T-cell (primary cell): Measurements from ENCODE around the gene ACP1. TPM values are rescaled to one million over a fixed set of nuclear protein-coding genes. Genes with fewer than 3 reads are reported as not detected.
"Not testable (repeated sequence)": the region's sequence is repeated elsewhere in the genome, so short reads cannot be mapped to it uniquely, and the experiment has no call there.

Source experiments
- ATAC-seq, 4 experiments: fragments of 200-7000 bp in 3 of 4; fragments of 150-1000 bp in 1 of 4; cut with Tn5 transposase; replicated peaks in 1 of 4; 1 replicate in 3 of 4; 2 replicates in 1 of 4; pipeline ENCODE4 v1.10.0; 2021; ENCODE audit warnings: moderate library complexity in 3 of 4, mild to moderate bottlenecking in 2 of 4, moderate number of reproducible peaks in 1 of 4
- CTCF ChIA-PET, 2 donors: fragments of 300-600 bp; sonication (Branson Sonifier 250); formaldehyde crosslinking; loops; one replicate each; lab custom pipeline; 2022; ENCODE audit warnings: antibody characterized with exemption in 2 of 2; lab: Charles Lee
- POLR2A ChIA-PET, 2 donors: fragments of 300-600 bp; sonication (Branson Sonifier 250); formaldehyde crosslinking; loops; one replicate each; lab custom pipeline; 2022; ENCODE audit warnings: antibody characterized with exemption in 2 of 2; lab: Charles Lee
- DNase-seq, 35 experiments: peaks; one replicate each; pipeline versions ENCODE4 v3.0.0 to v3.0.0-alpha.2; 2013 to 2023
- H3K27ac ChIP-seq: one replicate; pipeline ENCODE4 v1.5.1; 2013; ENCODE audit warnings: low read length
- H3K27me3 ChIP-seq, 2 experiments: replicated peaks in 1 of 2; 1 replicate in 1 of 2; 2 replicates in 1 of 2; pipeline versions ENCODE4 v1.6.1 to v1.7.0; 2013; ENCODE audit warnings: low read length in 1 of 2, mixed read lengths in 1 of 2; ENCODE audit not compliant: control insufficient read depth in 2 of 2, insufficient read depth in 2 of 2; ENCODE audit errors: extremely low read depth in 1 of 2
- H3K36me3 ChIP-seq, 2 donors: 1 replicate in 1 of 2; 2 replicates in 1 of 2; pipeline versions ENCODE4 v1.6.1 to v1.7.0; 2013; ENCODE audit warnings: low read length in 1 of 2; ENCODE audit not compliant: control insufficient read depth in 2 of 2, insufficient read depth in 1 of 2; ENCODE audit errors: extremely low read depth in 1 of 2
- H3K4me1 ChIP-seq, 2 experiments: 1 replicate in 1 of 2; 2 replicates in 1 of 2; pipeline versions ENCODE4 v1.6.1 to v1.7.0; 2013; ENCODE audit warnings: low read length in 2 of 2, mixed read lengths in 1 of 2; ENCODE audit not compliant: insufficient read depth in 2 of 2, control insufficient read depth in 1 of 2; ENCODE audit errors: extremely low read depth in 1 of 2
- H3K4me3 ChIP-seq, 2 donors: 1 replicate in 1 of 2; 2 replicates in 1 of 2; pipeline versions ENCODE4 v1.5.1 to v1.7.0; 2013; ENCODE audit warnings: mild to moderate bottlenecking in 2 of 2, low read length in 1 of 2, moderate library complexity in 1 of 2; ENCODE audit not compliant: control insufficient read depth in 1 of 2; ENCODE audit errors: extremely low read depth in 1 of 2
- H3K9me3 ChIP-seq: 2 replicates; pipeline ENCODE4 v1.7.0; 2013
- H3K27ac Mint-ChIP-seq, 2 donors: one replicate each; pipeline ENCODE4 v1.8.0; 2020 to 2021; ENCODE audit warnings: mild to moderate bottlenecking in 2 of 2, mixed read lengths in 2 of 2
- H3K27me3 Mint-ChIP-seq, 2 donors: one replicate each; pipeline ENCODE4 v1.8.0; 2021 to 2022; ENCODE audit warnings: mixed read lengths in 2 of 2
- H3K36me3 Mint-ChIP-seq: one replicate; pipeline ENCODE4 v1.8.0; 2021; ENCODE audit warnings: mixed read lengths
- H3K4me1 Mint-ChIP-seq, 3 donors: one replicate each; pipeline ENCODE4 v1.8.0; 2020 to 2022; ENCODE audit warnings: mixed read lengths in 3 of 3, mild to moderate bottlenecking in 1 of 3
- H3K4me3 Mint-ChIP-seq, 3 donors: one replicate each; pipeline ENCODE4 v1.8.0; 2020 to 2022; ENCODE audit warnings: mild to moderate bottlenecking in 3 of 3, mixed read lengths in 3 of 3, moderate library complexity in 3 of 3
- H3K9me3 Mint-ChIP-seq, 3 donors: one replicate each; pipeline ENCODE4 v1.8.0; 2020 to 2022; ENCODE audit warnings: mixed read lengths in 3 of 3
- WGBS: methylation state at CpG from one replicate; pipeline ENCODE4 v1.1.5; 2013; ENCODE audit warnings: missing lambda C conversion rate; ENCODE audit not compliant: insufficient coverage; 5-methylcytosine and 5-hydroxymethylcytosine counted together
- total RNA-seq, 35 experiments: library from RNA in 6 of 35; stranded (reverse) in 6 of 35; fragments of 120-200 nt in 1 of 35; gene quantifications; one replicate each; pipeline versions ENCODE4 v1.2.1 to v1.2.4 and lab custom pipeline; 2013 to 2026

Gene ACP1
- total RNA-seq, 5 donors from 2014 or later (not counting 1 experiment from before 2014, with no cell fraction given), result 70.0 to 88.4 (median 85.5) TPM

- Mint-ChIP-seq H3K27ac (no peak overlapping the region), H3K36me3 (no peaks in the 10 kb centered on the region), H3K4me1 (no peaks in the 10 kb centered on the region), H3K9me3 (no peaks in the 10 kb centered on the region), H3K4me3 (no peak overlapping the region), H3K27me3 (peaks cover 2 to 11% of the 10 kb centered on the region in 2 donors)
- peaks cover 2 to 6% of the 10 kb centered on the region in 2 experiments for H3K27me3 ChIP-seq
- H3K36me3 ChIP-seq, result no peaks in the 10 kb centered on the region
- DNase-seq (no peak), ATAC-seq (no peak)
- no peaks in the 10 kb centered on the region for H3K4me1 ChIP-seq
- no peak overlapping the region for H3K4me3 ChIP-seq
- no peaks in the 10 kb centered on the region for H3K9me3 ChIP-seq
- WGBS, result 83% methylated on average over 7 of the region's 13 CpGs
- ChIA-PET CTCF (no interaction called here), POLR2A (no interaction called here)
- H3K27ac ChIP-seq, result no peak overlapping the region
Observed at GRCh38 chr2:309148-309953, 44.6 kb downstream of the ACP1 start.

- no peak overlapping the region for H3K27ac ChIP-seq
- H3K9me3 Mint-ChIP-seq, result no peaks in the 10 kb centered on the region
- ATAC-seq (no peak), DNase-seq (no peak)
- no peak overlapping the region for H3K27ac Mint-ChIP-seq
- peaks cover 2 to 13% of the 10 kb centered on the region in 2 experiments for H3K27me3 ChIP-seq
- peaks cover 2 to 11% of the 10 kb centered on the region in 2 donors for H3K27me3 Mint-ChIP-seq
- no peaks in the 10 kb centered on the region for H3K36me3 Mint-ChIP-seq
- no peaks in the 10 kb centered on the region for H3K4me1 Mint-ChIP-seq
- H3K4me3 ChIP-seq, result no peak overlapping the region
- no peaks in the 10 kb centered on the region for H3K9me3 ChIP-seq
- no peaks in the 10 kb centered on the region for H3K4me1 ChIP-seq
- ChIA-PET CTCF (no interaction called here), POLR2A (no interaction called here)
- no peak overlapping the region for H3K4me3 Mint-ChIP-seq
- H3K36me3 ChIP-seq, result no peaks in the 10 kb centered on the region
- no CpG with 5 or more reads among the region's 10 CpGs for WGBS
Observed at GRCh38 chr2:309954-310510, 45.3 kb downstream of the ACP1 start.

GRCh38 chr2:310994-311393 is 46.2 kb downstream of the ACP1 start:
- H3K27me3 ChIP-seq, result peaks cover 0 to 21% of the 10 kb centered on the region in 2 experiments
- Mint-ChIP-seq H3K4me1 (no peaks in the 10 kb centered on the region), H3K36me3 (no peaks in the 10 kb centered on the region), H3K27me3 (peaks cover 5 to 7% of the 10 kb centered on the region in 2 donors), H3K9me3 (no peaks in the 10 kb centered on the region), H3K4me3 (no peak overlapping the region), H3K27ac (no peak overlapping the region)
- POLR2A ChIA-PET, result no interaction called here
- ATAC-seq, result no peak
- CTCF ChIA-PET, result no interaction called here
- no peak overlapping the region for H3K27ac ChIP-seq
- no peak overlapping the region for H3K4me3 ChIP-seq
- no peaks in the 10 kb centered on the region for H3K4me1 ChIP-seq
- H3K9me3 ChIP-seq, result no peaks in the 10 kb centered on the region
- 80% methylated on average over 1 of the region's 5 CpGs for WGBS
- H3K36me3 ChIP-seq, result no peaks in the 10 kb centered on the region
- no peak for DNase-seq

GRCh38 chr2:313991-314390 is 49.2 kb downstream of the ACP1 start:
- POLR2A ChIA-PET, result no interaction called here
- CTCF ChIA-PET, result no interaction called here
- ATAC-seq (no peak), DNase-seq (no peak)
- H3K9me3 ChIP-seq, result no peaks in the 10 kb centered on the region
- peaks cover 5 to 7% of the 10 kb centered on the region in 2 donors for H3K27me3 Mint-ChIP-seq
- H3K27me3 ChIP-seq, result peaks cover 0 to 23% of the 10 kb centered on the region in 2 experiments
- H3K27ac Mint-ChIP-seq, result no peak overlapping the region
- peaks cover 0 to 19% of the 10 kb centered on the region in 2 experiments for H3K4me1 ChIP-seq
- 81% methylated on average over 9 of the region's 14 CpGs for WGBS
- no peaks in the 10 kb centered on the region for H3K36me3 Mint-ChIP-seq
- H3K4me3 Mint-ChIP-seq, result no peak overlapping the region
- H3K4me3 ChIP-seq, result no peak overlapping the region
- no peaks in the 10 kb centered on the region for H3K36me3 ChIP-seq
- no peak overlapping the region for H3K27ac ChIP-seq
- no peaks in the 10 kb centered on the region for H3K9me3 Mint-ChIP-seq
- peaks cover 12 to 22% (median 18%) of the 10 kb centered on the region in 3 donors for H3K4me1 Mint-ChIP-seq

GRCh38 chr2:314561-315336 is 50.0 kb downstream of the ACP1 start:
- peaks cover 5 to 7% of the 10 kb centered on the region in 2 donors for H3K27me3 Mint-ChIP-seq
- ATAC-seq (no peak), DNase-seq (no peak)
- no peaks in the 10 kb centered on the region for H3K36me3 ChIP-seq
- peaks cover 12 to 23% (median 19%) of the 10 kb centered on the region in 3 donors for H3K4me1 Mint-ChIP-seq
- peaks cover 0 to 25% of the 10 kb centered on the region in 2 experiments for H3K4me1 ChIP-seq
- peaks cover 0 to 21% of the 10 kb centered on the region in 2 experiments for H3K27me3 ChIP-seq
- no peak overlapping the region for H3K4me3 Mint-ChIP-seq
- no peak overlapping the region for H3K27ac Mint-ChIP-seq
- WGBS, result 92% methylated on average over 55 of the region's 56 CpGs
- no peak overlapping the region for H3K27ac ChIP-seq
- ChIA-PET CTCF (no interaction called here), POLR2A (no interaction called here)
- H3K9me3 ChIP-seq, result no peaks in the 10 kb centered on the region
- no peaks in the 10 kb centered on the region for H3K9me3 Mint-ChIP-seq
- H3K4me3 ChIP-seq, result no peak overlapping the region
- H3K36me3 Mint-ChIP-seq, result no peaks in the 10 kb centered on the region

- CTCF ChIA-PET, H3K9me3 Mint-ChIP-seq, H3K4me3 Mint-ChIP-seq, H3K4me3 ChIP-seq, H3K27ac ChIP-seq, DNase-seq, ATAC-seq, H3K27me3 Mint-ChIP-seq, H3K9me3 ChIP-seq, H3K36me3 ChIP-seq, H3K36me3 Mint-ChIP-seq, H3K27ac Mint-ChIP-seq: not testable (repeated sequence)
- peaks cover 12 to 28% (median 19%) of the 10 kb centered on the region in 3 donors for H3K4me1 Mint-ChIP-seq
- WGBS, result 65% methylated on average over 5 of the region's 6 CpGs
- H3K27me3 ChIP-seq, result peaks cover 0 to 21% of the 10 kb centered on the region in 2 experiments
- H3K4me1 ChIP-seq, result peaks cover 0 to 25% of the 10 kb centered on the region in 2 experiments
- POLR2A ChIA-PET, result interaction anchor here in 1 of 2 donors (0.6 kb wide), 1 partner anchor 26 kb away, joined by 4 read pairs; no protein-coding TSS in a partner anchor
Observed at GRCh38 chr2:315925-316324, 51.2 kb downstream of the ACP1 start.
